Measurements from ENCODE around the gene TFRC.
"Not testable (repeated sequence)": the region's sequence is repeated elsewhere in the genome, so short reads cannot be mapped to it uniquely, and the experiment has no call there.

The TFRC gene

DNA sequence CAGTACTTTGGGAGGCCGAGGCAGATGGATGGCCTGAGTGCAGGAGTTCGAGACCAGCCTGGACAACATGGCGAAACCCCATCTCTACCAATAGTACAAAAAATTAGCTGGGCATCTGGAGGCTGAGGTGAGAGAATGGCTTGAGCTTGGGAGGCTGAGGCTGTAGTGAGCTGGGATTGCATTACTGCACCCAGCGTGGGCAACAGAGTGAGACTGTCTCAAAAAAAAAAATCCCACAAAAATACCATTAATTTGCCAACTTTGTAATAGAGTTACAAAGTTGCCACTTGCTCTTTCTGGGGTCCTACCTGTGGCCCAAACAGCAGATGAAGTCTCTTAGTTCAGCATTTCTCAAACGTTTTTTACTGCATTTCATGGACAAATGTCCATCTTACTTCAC, 6.0 kb upstream of the TFRC start:
- DNase-seq (ENCODE audit: extremely low spot score, insufficient read length, low read depth) (no peak), FAIRE-seq (no peak)

DNA sequence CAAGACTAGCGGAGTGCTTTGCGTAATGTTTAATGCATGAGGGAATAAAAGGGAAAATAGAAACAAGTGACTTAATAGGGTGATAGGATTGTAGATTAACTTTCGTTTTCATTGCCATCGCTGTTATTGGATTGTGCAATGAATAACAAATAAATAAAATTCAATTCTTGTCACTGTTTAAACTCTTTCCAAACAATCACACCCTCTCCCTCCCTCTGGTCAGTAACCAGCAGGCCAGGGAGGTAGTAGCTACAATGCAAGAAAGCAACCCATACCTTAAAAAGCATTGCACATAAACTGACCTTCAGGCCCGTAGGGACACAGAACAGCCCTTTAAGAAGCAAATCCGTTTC, 705 bp upstream of the TFRC start:
- no peak for FAIRE-seq
- DNase-seq (ENCODE audit: extremely low spot score, insufficient read length, low read depth): no peak

DNA sequence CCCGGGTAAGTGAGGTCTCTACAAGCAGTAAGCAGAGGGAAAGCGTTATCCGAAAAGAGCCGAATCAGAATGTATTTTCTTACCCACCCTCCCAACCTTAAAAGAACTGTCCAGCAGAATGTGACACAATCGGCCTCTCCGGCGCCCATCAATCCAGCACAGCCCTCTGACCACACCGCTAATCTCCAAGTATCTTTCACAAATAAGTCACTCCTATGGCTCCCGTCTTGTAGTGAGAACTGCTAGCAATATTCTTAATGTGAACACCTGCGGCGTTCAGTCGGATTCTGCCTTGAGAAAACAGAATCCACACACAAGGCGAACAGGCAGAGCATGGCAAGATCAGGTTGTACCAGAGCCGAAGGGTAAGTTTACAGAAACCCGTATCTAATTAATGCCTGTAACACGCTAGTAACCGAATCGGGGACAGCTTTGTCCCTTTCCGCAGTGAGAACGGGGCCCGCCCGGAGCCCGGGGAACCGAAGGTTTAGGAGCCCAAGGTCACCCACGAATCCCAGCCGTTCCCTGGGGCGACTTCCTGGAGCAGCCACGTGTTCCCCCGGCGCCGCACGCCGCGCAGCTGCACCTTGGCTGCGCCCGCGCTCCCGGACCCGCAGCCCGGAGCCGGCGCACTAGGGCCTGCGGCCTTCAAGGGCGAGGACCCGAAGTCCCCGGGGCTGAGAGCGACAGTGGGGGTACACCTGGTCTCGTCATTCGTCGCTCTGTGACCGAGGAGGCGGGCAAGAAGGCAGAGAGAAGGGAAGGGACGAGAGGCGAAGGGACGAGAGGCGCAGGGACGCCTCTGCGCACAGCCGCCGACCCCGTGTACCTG, 672 bp downstream of the TFRC start:
- DNase-seq (ENCODE audit: extremely low spot score, insufficient read length, low read depth): peak; percentile 23
- peak; percentile 42 for FAIRE-seq

DNA sequence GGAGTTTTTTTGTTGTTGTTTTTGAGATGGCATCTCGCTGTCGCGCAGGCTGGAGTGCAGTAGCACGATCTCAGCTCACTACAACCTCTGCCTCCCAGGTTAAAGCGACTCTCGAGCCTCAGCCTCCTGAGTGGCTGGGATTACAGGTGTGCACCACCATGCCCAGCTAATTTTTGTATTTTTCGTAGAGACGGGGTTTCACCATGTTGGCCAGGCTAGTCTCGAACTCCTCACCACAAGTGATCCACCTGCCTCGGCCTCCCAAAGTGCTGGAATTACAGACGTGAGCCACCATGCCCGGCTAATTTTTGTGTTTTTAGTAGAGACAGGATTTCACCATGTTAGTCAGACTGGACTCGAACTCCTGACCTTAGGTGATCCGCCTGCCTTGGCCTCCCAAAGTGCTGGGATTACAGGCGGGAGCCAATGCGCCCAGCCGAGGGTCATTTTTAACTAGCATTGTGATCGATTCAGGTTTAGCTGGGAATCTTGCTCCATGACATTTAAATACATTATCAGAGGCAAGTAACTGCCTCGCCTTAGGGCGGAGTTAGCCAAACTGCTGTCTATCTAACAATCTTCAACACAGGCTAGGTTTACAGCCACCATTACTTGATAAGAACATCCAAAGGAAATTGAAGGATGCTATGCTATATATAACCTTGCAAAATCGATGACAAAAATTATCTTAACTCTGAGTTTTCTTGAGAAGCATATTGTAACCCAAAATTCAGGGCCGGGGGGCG, 1.6 kb downstream of the TFRC start:
- not testable (repeated sequence) for DNase-seq (ENCODE audit: extremely low spot score, insufficient read length, low read depth); FAIRE-seq

DNA sequence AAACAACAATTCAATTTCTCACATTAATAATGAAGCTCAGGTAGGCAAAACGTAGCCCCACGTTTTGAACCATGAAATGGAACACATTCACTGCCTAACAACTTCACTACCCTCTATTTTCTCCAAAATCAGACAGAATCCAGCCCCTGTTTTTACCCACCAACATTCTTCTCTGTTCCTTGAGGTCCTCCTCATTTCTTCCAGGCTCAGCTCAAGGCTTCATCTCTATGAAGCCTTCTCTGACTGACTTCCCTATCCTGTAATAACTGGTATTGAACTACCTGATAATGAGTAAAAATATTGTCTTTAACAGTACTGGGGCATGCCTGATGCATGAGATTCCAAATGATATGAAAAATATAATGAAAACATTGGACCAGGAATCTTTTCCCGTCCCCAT, 2.2 kb downstream of the TFRC start:
- FAIRE-seq: no peak

DNA sequence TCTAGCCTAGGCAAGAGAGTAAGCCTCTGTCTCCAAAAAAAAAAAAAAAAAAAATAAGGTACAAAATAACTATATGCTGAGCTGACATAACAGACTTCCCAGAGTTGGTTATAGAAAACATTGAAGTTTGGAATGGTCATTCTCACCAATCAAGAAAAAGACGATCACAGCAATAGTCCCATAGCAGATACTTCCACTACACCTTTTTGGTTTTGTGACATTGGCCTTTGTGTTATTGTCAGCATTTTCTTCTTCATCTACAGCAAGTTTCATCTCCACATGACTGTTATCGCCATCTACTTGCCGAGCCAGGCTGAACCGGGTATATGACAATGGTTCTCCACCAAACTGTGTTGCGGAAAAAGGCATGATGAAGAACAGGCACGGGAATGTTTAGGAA, 6.9 kb downstream of the TFRC start:
- DNase-seq (ENCODE audit: extremely low spot score, insufficient read length, low read depth) (no peak), FAIRE-seq (no peak)

More for the DNA sequence above, 2.2 kb downstream of the TFRC start:
- no peak for DNase-seq (ENCODE audit: extremely low spot score, insufficient read length, low read depth)

DNA sequence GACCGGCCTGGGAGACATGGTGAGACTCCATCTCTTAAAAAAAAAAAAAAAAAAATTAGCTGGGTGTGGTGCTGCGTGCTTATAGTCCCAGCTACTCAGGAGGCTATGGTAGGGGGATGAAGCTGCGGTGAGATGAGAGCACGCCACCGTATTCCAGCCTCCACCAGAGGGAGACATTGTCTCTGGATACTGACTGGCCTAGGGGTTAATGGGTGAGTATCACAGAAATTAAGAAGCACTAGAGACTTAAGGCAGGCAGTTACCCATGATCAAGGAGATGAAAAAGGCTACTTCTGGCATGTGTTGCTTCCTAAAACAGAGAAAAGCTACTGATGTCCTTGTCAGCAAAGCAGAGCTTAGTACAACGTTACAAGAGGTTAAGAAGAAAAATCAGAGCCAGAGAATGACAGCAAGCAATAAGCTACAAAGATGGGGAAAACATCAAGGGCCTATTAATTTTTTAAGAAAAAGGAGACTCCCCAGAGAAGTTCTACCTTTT, 8.6 kb downstream of the TFRC start:
- DNase-seq (ENCODE audit: extremely low spot score, insufficient read length, low read depth) (peak; percentile 26), FAIRE-seq (peak; percentile 85)

DNA sequence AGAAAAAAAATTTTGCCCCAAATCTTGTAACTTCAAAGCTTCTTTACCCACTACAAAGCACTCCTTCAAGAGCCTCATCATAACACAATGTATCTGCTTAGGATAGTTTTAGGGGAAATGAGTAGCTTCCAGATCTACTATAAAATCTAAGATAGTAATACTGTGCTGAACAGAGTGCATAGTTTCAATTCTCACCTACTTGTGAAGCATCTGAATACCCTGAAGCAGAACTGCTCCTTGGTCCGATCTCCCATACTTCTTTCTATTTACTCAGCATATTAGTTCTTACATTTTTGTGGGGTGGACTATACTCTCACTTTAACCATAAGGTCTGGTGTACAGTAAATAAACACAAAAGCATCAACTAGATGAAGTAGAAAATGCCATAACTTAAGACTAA, 9.6 kb downstream of the TFRC start:
- DNase-seq (ENCODE audit: extremely low spot score, insufficient read length, low read depth) (no peak), FAIRE-seq (no peak)

DNA sequence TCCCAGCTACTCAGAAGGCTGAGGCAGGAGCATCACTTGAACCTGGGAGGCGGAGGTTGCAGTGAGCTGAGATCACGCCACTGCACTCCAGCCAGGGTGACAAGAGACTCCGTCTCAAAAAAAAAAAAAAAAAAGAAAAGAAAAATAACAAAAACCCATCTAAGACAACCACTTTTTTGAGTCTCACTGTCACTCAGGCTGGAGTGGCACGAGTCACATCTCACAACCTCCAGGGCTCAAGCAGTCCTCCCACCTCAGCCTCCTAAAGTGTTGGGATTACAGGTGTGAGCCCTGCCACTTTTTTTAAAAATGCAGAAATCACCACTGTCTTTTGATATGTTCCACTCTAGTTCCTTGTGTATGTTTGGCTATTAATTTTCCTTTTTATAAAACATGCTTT, 13.1 kb downstream of the TFRC start:
- DNase-seq (ENCODE audit: extremely low spot score, insufficient read length, low read depth); FAIRE-seq: not testable (repeated sequence)

DNA sequence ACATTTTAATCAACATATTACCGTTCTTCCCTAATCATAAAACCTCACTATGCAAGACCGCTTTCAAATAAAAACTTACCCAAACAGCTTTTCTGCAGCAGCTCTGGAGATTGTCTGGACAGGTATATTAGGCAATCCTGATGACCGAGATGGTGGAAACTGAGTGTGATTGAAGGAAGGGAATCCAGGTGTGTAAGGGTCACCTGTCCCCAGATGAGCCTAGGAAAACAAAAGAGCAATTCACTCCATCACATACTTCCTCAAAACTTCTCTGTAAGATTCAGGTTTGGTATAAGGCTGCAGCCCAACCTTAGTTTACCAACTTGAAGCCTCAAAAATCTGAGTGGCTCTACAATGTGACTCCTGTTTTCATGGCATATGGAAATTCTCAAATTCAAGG, 14.5 kb downstream of the TFRC start:
- FAIRE-seq (no peak), DNase-seq (ENCODE audit: extremely low spot score, insufficient read length, low read depth) (no peak)

DNA sequence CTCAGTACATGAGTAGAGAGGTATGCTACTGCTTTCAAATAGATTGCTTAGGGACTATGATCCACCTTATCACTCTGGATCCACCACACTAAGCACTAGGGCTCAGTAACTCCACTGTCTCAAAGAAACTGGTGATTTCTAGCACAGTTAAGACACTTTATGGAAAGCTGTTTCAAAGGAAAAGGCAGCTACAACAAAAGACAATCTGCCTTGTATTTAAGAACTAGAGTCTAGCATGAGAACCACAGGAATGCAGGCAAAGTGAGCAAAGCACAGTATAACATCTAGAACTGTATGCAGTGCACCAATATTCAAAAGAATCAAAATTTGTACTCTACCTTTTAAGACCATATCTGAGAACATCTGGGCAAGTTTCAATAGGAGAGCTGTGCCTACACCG, 17.9 kb downstream of the TFRC start:
- FAIRE-seq: no peak
- DNase-seq (ENCODE audit: extremely low spot score, insufficient read length, low read depth): no peak

DNA sequence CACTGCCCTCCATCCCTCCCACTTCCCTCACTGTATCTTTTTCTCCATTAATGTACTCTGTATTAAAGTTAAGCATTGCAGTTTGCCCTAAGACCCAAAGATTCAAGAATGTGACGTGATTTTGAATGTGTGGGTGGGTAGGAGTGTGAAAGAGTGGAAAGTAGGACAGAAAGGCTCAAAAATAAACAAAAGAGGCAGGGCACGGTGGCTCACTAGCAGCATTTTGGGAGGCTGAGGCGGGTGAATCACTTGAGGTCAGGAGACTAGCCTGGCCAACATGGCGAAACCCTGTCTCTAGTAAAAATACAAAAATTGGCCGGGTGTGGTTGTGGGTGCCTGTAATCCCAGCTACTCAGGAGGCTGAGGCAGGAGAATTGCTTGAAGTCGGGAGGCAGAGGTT, 18.4 kb downstream of the TFRC start:
- DNase-seq (ENCODE audit: extremely low spot score, insufficient read length, low read depth) (no peak), FAIRE-seq (no peak)

DNA sequence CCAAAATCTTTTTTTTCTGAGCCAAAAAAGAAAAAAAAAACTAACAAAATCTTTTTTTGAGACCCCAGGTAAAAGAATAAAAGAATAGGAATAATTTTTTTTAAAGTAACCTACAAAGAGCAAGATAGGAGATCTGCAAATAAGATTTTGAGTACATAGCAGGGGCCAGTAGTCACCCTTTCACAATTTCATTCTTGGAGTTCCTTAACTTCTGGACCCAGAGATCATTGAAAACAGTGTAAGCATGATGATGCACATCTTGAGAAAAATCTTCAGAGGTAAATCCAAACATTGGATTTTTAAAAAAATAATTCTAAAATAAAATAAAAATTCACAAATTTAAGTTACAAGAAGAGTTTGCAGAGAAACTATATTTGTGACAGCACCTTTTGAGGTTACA, 18.8 kb downstream of the TFRC start:
- DNase-seq (ENCODE audit: extremely low spot score, insufficient read length, low read depth): no peak
- no peak for FAIRE-seq

DNA sequence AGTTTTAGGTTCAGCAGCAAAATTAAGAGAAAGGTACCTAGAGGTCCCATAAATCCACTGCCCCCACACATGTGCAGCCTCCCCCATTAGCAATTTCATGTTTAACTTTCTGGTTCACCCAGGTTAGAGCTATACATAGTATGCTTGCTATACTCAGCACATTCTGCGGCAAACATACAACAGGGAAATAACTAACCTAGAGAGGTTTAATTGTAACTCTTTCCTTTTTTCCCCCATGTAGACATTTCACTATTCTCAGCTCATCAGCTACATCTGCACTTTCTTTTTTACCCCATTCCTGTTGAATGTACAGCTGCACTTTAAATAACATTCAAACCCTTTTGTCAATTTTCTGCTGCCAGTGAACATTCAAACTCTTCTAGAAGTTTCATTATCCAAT, 21.1 kb downstream of the TFRC start:
- DNase-seq (ENCODE audit: extremely low spot score, insufficient read length, low read depth) (no peak), FAIRE-seq (no peak)

DNA sequence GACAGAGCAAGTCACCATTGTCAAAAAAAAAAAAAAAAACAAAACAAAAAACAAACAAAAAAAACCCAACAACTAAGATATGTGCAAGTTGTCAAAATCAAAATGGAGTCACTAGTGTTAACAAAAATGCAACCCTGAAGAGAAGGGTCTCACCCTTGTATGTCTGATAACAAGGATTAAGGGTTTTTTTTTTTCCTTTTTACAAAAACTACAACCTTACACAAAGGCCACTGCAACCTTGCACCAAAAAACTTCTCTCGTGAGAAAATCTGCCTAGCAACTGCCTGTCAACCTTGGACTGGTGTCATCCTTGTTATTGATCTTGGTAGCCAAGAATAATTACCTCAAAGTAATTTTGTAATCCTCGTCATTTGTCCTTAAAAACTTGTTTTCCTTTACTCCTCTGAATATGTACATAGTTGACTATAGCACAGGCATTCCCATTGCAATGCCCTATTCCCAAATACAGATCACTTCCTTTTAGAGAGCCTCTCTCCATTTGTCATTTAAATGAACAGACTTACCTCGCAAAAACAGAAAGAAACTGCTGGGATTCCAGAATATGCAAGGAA, 24.0 kb downstream of the TFRC start:
- FAIRE-seq (no peak), DNase-seq (ENCODE audit: extremely low spot score, insufficient read length, low read depth) (no peak)

DNA sequence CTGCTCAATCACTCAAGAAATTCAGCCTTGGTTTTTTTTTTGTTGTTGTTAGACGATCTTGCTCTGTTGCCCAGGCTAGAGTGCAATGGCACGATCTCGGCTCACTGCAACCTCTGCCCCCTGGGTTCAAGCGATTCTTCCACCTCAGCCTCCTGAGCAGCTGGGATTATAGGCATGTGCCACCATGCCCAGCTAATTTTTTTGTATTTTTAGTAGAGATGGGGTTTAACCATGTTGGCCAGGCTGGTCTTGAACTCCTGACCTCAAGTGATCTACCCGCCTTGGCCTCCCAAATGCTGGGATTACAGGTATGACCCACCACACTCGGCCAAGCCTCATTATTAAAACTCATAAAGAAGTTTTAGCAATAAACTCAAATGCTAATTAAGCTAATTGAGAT, 25.5 kb downstream of the TFRC start:
- not testable (repeated sequence) for DNase-seq (ENCODE audit: extremely low spot score, insufficient read length, low read depth); FAIRE-seq

DNA sequence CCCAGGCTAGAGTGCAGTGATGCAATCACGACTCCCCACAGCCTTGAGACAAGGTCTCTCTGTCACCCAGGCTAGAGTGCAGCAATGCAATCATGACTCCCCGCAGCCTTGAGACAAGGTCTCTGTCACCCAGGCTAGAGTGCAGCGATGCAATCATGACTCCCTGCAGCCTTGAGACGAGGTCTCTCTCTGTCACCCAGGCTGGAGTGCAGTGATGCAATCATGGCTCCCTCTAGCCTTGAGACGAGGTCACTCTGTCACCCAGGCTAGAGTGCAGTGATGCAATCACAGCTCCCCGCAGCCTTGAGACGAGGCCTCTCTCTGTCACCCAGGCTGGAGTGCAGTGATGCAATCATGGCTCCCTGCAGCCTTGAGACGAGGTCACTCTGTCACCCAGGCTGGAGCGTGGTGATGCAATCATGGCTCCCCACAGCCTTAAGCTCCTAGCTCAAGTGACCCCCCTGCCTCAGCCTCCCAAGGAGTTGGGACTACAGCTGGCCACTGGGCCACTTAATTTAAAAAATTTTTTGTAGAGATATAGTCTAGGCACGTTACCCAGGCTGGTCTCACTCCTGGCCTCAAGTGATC, 26.1 kb downstream of the TFRC start:
- DNase-seq (ENCODE audit: extremely low spot score, insufficient read length, low read depth) (no peak), FAIRE-seq (no peak)

DNA sequence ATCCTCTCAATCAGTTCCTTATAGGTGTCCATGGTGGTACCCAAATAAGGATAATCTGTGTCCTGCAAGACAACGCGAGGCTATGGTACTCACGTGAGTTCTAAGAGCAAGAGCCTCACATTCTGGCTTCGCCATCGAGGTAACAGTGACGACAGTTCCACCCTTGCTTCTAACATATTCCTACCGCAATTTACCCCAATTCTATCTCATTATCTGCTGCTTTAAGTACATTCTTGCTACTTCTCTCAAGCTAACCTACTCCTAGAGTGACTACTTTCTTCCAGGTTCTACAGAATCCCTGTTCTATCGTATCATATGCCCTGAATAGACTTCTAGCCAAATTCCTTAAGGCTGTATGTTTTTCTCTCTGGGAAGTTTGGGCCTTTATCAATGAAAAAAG, 26.6 kb downstream of the TFRC start:
- no peak for DNase-seq (ENCODE audit: extremely low spot score, insufficient read length, low read depth)
- FAIRE-seq: no peak

DNA sequence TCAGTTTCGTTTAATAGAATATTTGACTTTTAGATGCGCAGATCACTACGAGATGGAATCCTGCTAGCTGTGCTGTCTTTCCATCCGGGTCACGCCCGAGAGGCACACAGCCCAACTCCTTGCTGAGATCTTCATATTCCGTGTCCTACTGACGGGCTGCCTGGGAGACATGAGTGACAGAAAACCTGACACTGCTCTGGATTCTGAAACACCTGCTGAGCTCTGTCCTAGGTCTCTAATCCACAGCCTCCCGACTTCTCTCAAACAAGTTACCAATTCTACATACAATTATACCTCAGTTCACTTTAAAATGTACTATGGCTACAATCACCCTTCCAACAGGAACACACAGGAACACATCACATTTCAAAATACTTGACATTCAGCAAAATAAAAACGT, 27.2 kb downstream of the TFRC start:
- no peak for FAIRE-seq

DNA sequence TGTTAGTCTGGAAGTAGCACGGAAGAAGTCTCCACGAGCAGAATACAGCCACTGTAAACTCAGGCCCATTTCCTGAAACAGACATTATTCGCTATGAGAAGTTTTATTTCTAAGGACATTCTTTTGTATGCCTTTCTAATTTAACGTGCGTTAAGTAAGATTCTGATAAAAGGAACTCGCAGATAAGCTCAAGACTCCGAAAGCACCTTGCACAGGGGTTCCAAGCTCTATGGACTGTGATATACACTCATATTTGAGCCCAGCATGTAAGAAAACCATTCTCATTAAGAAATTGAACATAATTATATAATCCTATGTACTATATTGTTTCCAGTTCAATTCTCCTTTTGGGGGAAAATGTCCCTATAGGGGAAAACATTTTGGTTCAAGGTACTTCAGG, 28.4 kb downstream of the TFRC start:
- DNase-seq (ENCODE audit: extremely low spot score, insufficient read length, low read depth): no peak
- FAIRE-seq: no peak

More for the DNA sequence above, 27.2 kb downstream of the TFRC start:
- DNase-seq (ENCODE audit: extremely low spot score, insufficient read length, low read depth): no peak
